ENCODE measurements around the gene EMC9. TPM values are rescaled to one million over a fixed set of nuclear protein-coding genes. Genes with fewer than 3 reads are reported as not detected.

The EMC9 gene
- total and polyA plus RNA-seq, 2 of the 8 experiments (the other 6 are each of a cell fraction or from before 2014, with no cell fraction given) = 38.4 to 47.2 TPM

GRCh38 chr14:24147761-24148428 is 6.5 kb upstream of the EMC9 start:
- peaks cover 0 to 10% (median 7%) of the 10 kb centered on the region in 4 experiments; a peak in 5 of 7 replicates for H3K4me1 ChIP-seq (replicated peaks in 1 of 4; ENCODE audit: control insufficient read depth in 3 of 4, insufficient read depth in 4 of 4, low read length in 3 of 4)
- no peak overlapping the region for H2AK5ac ChIP-seq (ENCODE audit: low read depth, low read length)
- H2AFZ ChIP-seq (ENCODE audit: low read length) = no peak overlapping the region
- FAIRE-seq = no peak
- H2BK20ac ChIP-seq (ENCODE audit: low read length) = no peak overlapping the region
- no peak overlapping the region for H3K23ac ChIP-seq (ENCODE audit: insufficient read length)
- H3K9me3 ChIP-seq (ENCODE audit: insufficient read depth in 2 of 2, low read depth in 1 of 2, low read length in 1 of 2) = no peaks in the 10 kb centered on the region
- no peaks in the 10 kb centered on the region for H3K27me3 ChIP-seq (replicated peaks in 1 of 4; ENCODE audit: control insufficient read depth in 3 of 4, extremely low read depth in 1 of 4, insufficient read depth in 3 of 4, low read length in 3 of 4)
- no peak for DNase-seq (ENCODE audit: low read depth in 1 of 2, low spot score in 2 of 2)
- H4K91ac ChIP-seq (replicated peaks; ENCODE audit: insufficient read length, low read length) = peak overlapping the region; percentile 34
- 0 out of 2 replicates have a peak overlapping the region, but pooled peaks have one; percentile 45 for H3K27ac ChIP-seq (ENCODE audit: low read depth, low read length)
- H3K4me3 ChIP-seq (ENCODE audit: extremely low read depth in 1 of 4, insufficient read depth in 2 of 4, low read depth in 3 of 4, low read length in 4 of 4) = peak overlapping the region; percentile 92 to 98 (median 96)
- H2BK12ac ChIP-seq (ENCODE audit: low read depth, low read length) = no peak overlapping the region
- no peak overlapping the region for H2BK120ac ChIP-seq (replicated peaks; ENCODE audit: low read depth, low read length)
- no peak overlapping the region for H4K5ac ChIP-seq (ENCODE audit: insufficient read length, low read depth, low read length)
- ChIA-PET CTCF (ENCODE audit: partially characterized antibody) (interaction anchor here (0.8 to 3.7 kb wide), 9 partner anchors 9 to 90 kb away, joined by 3 to 24 read pairs (median 5); partner anchors contain the start of genes DCAF11, IRF9, NRL and PSME1), POLR2A (ENCODE audit: partially characterized antibody) (interaction anchor here (0.7 to 9.6 kb wide), 15 partner anchors 8 to 151 kb away, joined by 3 to 86 read pairs (median 5); partner anchors contain the start of genes DCAF11, DHRS1, IPO4 and IRF9)
- no peak overlapping the region for H3K14ac ChIP-seq (ENCODE audit: insufficient read length)
- no peak overlapping the region for H3K56ac ChIP-seq (replicated peaks; ENCODE audit: insufficient read length, low read depth, low read length)
- H3K36me3 ChIP-seq (ENCODE audit: control insufficient read depth in 2 of 4, insufficient read depth in 4 of 4, low read length in 3 of 4) = peaks cover 14 to 40% (median 30%) of the 10 kb centered on the region in 4 experiments
- peak overlapping the region; percentile 83 to 96 for H3K4me2 ChIP-seq (ENCODE audit: insufficient read depth in 1 of 2, low read depth in 2 of 2, low read length in 2 of 2)
- peaks cover 10% of the 10 kb centered on the region for H3K23me2 ChIP-seq (ENCODE audit: low read depth, low read length)
- H2BK15ac ChIP-seq (ENCODE audit: low read length) = no peak overlapping the region
- peaks cover 11% of the 10 kb centered on the region; the same call in 1 of the 2 replicates for H3K79me1 ChIP-seq (ENCODE audit: low read depth, low read length)
- no peak overlapping the region; the same call in 1 of the 2 replicates for H4K8ac ChIP-seq (ENCODE audit: extremely low read depth, insufficient read depth, low read length)
- H3K9ac ChIP-seq (replicated peaks in 1 of 4; ENCODE audit: extremely low read depth in 1 of 4, low read depth in 3 of 4, low read length in 3 of 4) = peak overlapping the region; percentile 66 to 73 (median 69); a peak in 6 of 7 replicates
- H4K20me1 ChIP-seq (replicated peaks in 1 of 2; ENCODE audit: control insufficient read depth in 1 of 2, insufficient read depth in 2 of 2, low read length in 2 of 2) = peaks cover 0 to 19% of the 10 kb centered on the region in 2 experiments
- H3K79me2 ChIP-seq (ENCODE audit: control insufficient read depth in 1 of 2, insufficient read depth in 2 of 2, low read length in 2 of 2) = peaks cover 0 to 28% of the 10 kb centered on the region in 2 experiments; a peak in 3 of 4 replicates
- WGBS, 2 experiments (ENCODE audit: extremely low coverage in 1 of 2, insufficient coverage in 1 of 2, insufficient read length in 1 of 2, insufficient replicate concordance in 2 of 2, low coverage in 1 of 2, low lambda C conversion rate in 2 of 2, missing lambda C conversion rate in 1 of 2) = 19% methylated on average over 29 of the region's 29 CpGs; no CpG with 5 or more reads in 1 of the 2 experiments
- no peak overlapping the region for H3K18ac ChIP-seq (ENCODE audit: extremely low read depth, low read length)
- H3K4ac ChIP-seq (replicated peaks; ENCODE audit: insufficient read length, low read depth, low read length) = no peak overlapping the region
- TF ChIP-seq E2F6 (IDR thresholded peaks at IDR 0.05) (no peak), ASH2L (IDR thresholded peaks at IDR 0.05; ENCODE audit: low read length) (peak; percentile 9), KDM4A (IDR thresholded peaks at IDR 0.05; ENCODE audit: low read depth, low read length, severe bottlenecking) (no peak), TBP (IDR thresholded peaks at IDR 0.05; ENCODE audit: low read depth, low read length) (no peak), GABPA (IDR thresholded peaks at IDR 0.05; ENCODE audit: borderline replicate concordance, insufficient read depth, low read length) (no peak), NANOG (IDR thresholded peaks at IDR 0.05; ENCODE audit: insufficient read depth, low read depth, low read length, poor library complexity, severe bottlenecking) (no peak), PHF8 (conservative IDR thresholded peaks at IDR 0.05; ENCODE audit: low read depth, low read length) (0 out of 2 replicates have a peak, but pooled peaks have one; percentile 11)
- H2BK5ac ChIP-seq (ENCODE audit: low read depth, low read length) = peak overlapping the region; percentile 44; the same call in 1 of the 2 replicates

Data from H1 (cell line).